ENCODE results near the gene LTBP4.

DNA sequence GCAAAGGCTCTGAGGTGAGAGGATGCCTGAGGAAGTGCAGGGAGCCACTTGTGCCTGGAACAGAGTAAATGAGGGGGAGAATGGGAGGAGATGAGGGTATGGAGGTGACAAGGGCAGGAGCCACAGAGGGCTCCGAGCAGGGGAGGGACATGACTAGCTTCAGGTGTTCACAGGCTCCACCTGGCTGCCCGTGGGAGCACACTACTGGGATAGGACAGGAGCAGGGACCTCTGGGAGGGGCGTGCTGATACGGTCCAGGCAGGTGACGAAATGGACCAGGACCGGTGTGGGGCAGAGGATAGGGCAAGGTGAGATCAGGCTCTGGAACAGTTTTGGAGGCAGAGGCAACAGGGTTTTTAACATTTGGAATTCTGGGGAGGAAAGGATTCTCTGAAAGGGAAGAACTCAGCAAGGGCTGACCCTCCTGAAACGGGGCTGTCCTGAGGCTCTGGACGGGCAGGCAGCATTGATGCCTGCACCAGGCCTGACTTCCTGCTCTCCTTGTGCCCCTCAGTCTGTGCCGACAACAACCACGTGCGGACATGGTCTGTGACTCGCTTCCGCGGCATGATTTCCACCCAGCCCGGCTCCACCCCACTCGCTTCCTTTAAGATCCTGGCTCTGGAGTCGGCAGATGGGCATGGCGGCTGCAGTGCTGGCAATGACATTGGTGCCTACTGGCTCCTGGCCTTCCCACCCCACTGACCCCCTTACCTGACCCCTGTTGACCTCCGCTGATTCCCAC lies 12.9 kb upstream of the LTBP4 start:
- TF ChIP-seq, protein P1, sequence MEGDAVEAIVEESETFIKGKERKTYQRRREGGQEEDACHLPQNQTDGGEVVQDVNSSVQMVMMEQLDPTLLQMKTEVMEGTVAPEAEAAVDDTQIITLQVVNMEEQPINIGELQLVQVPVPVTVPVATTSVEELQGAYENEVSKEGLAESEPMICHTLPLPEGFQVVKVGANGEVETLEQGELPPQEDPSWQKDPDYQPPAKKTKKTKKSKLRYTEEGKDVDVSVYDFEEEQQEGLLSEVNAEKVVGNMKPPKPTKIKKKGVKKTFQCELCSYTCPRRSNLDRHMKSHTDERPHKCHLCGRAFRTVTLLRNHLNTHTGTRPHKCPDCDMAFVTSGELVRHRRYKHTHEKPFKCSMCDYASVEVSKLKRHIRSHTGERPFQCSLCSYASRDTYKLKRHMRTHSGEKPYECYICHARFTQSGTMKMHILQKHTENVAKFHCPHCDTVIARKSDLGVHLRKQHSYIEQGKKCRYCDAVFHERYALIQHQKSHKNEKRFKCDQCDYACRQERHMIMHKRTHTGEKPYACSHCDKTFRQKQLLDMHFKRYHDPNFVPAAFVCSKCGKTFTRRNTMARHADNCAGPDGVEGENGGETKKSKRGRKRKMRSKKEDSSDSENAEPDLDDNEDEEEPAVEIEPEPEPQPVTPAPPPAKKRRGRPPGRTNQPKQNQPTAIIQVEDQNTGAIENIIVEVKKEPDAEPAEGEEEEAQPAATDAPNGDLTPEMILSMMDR (IDR thresholded peaks at IDR 0.05): no peak
- TF ChIP-seq POLR2A (IDR thresholded peaks at IDR 0.05) (no peak), POLR2AphosphoS5 (IDR thresholded peaks at IDR 0.05) (no peak)
